Endodermal cell (in vitro differentiated cells): Measurements from ENCODE around the gene TNFRSF1B. TPM values are rescaled to one million over a fixed set of nuclear protein-coding genes. Genes with fewer than 3 reads are reported as not detected.
A peak's percentile ranks its signal among the peaks of the same experiment; 100 is the strongest.

ENCODE experiments used
- DNase-seq: peaks from one replicate; pipeline ENCODE4 v3.0.0-alpha.2; 2017
- H3K27ac ChIP-seq: 2 replicates; pipeline ENCODE4 v1.5.1; 2013; ENCODE audit warnings: mild to moderate bottlenecking, low read depth, low read length, moderate library complexity
- H3K27me3 ChIP-seq: 2 replicates; pipeline ENCODE4 v1.6.1; 2013; ENCODE audit warnings: mild to moderate bottlenecking, low read length, moderate library complexity; ENCODE audit not compliant: insufficient read depth, control insufficient read depth, poor library complexity, severe bottlenecking
- H3K36me3 ChIP-seq: 2 replicates; pipeline ENCODE4 v1.7.0; 2013; ENCODE audit warnings: mild to moderate bottlenecking, low read length, moderate library complexity; ENCODE audit not compliant: control insufficient read depth, insufficient read depth
- H3K4me1 ChIP-seq: one replicate; pipeline ENCODE4 v1.7.0; 2013; ENCODE audit warnings: low read length; ENCODE audit not compliant: control insufficient read depth, insufficient read depth
- H3K4me3 ChIP-seq: 2 replicates; pipeline ENCODE4 v1.5.1; 2013; ENCODE audit warnings: mild to moderate bottlenecking, low read length, moderate library complexity
- H3K9ac ChIP-seq: 2 replicates; pipeline ENCODE4 v1.6.1; 2013; ENCODE audit warnings: mild to moderate bottlenecking, low read length, moderate library complexity; ENCODE audit not compliant: poor library complexity, severe bottlenecking; ENCODE audit errors: extremely low read depth
- H3K9me3 ChIP-seq: 2 replicates; pipeline ENCODE4 v1.6.1; 2013; ENCODE audit warnings: mild to moderate bottlenecking, low read length, moderate library complexity; ENCODE audit not compliant: control insufficient read depth
- H3K27ac Mint-ChIP-seq: 2 replicates; pipeline ENCODE4 v1.8.0; 2020; ENCODE audit warnings: mixed read lengths
- H3K27me3 Mint-ChIP-seq: 2 replicates; pipeline ENCODE4 v1.8.0; 2021; ENCODE audit warnings: mild to moderate bottlenecking, mixed read lengths; ENCODE audit not compliant: insufficient read depth
- H3K36me3 Mint-ChIP-seq: 2 replicates; pipeline ENCODE4 v1.8.0; 2020; ENCODE audit warnings: low read depth, mixed read lengths
- H3K4me1 Mint-ChIP-seq: 2 replicates; pipeline ENCODE4 v1.8.0; 2020; ENCODE audit warnings: mixed read lengths
- H3K4me3 Mint-ChIP-seq: 2 replicates; pipeline ENCODE4 v1.8.0; 2020; ENCODE audit warnings: mild to moderate bottlenecking, moderate library complexity, mixed read lengths
- H3K9me3 Mint-ChIP-seq: 2 replicates; pipeline ENCODE4 v1.8.0; 2020; ENCODE audit warnings: mild to moderate bottlenecking, mixed read lengths
- WGBS, 2 experiments: methylation state at CpG; one replicate each; pipeline versions ENCODE4 v1.1.5 to v1.1.7; 2013; ENCODE audit warnings: missing lambda C conversion rate in 2 of 2, mixed read lengths in 1 of 2; ENCODE audit not compliant: insufficient coverage in 1 of 2, insufficient read length in 1 of 2; 5-methylcytosine and 5-hydroxymethylcytosine counted together
- total RNA-seq, 2 donors: library from RNA; stranded (reverse); fragmentation: NEBNext Ultra II Directional in 1 of 2; extraction: Animal tissue kit (Norgen Biotek cat#: 25700) in 1 of 2; gene quantifications; 2 replicates in 1 of 2; 3 replicates in 1 of 2; pipeline ENCODE4 v1.2.1, GENCODE V29; 2021
- TF ChIP-seq, protein P1 (sequence below): fragments of 200-600 bp; sonication (generic); conservative IDR thresholded peaks from 2 replicates; pipeline ENCODE4 v1.5.0; 2021; ENCODE audit warnings: antibody characterized with exemption, mild to moderate bottlenecking

The TNFRSF1B gene
- total RNA-seq, 2 donors from 2014 or later: 0.24 to 0.40 TPM

DNA sequence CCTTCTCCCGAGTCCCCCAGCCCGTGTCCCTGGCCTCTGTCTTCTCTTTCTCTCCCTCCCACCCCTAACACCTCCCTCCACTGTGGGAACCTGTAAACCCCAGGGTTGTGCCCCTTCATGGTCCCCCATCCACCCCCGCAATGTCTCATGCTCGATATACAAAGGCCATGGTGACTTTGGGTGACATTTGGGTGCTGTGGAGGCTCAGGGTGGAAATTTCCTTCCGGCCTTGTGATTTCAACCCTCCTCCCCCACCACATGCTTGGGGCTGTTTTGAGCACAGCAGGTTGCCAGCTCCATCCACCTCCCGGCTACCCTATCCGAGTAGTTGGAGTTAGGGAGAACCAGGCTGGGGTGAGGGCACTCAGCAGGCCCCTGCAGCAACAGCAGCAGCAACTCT, 37.3 kb downstream of the TNFRSF1B start:
- H3K27ac ChIP-seq: no peak overlapping the region
- peaks cover 4% of the 10 kb centered on the region for H3K4me1 Mint-ChIP-seq
- H3K36me3 Mint-ChIP-seq: no peaks in the 10 kb centered on the region
- no peaks in the 10 kb centered on the region for H3K4me1 ChIP-seq
- no peak overlapping the region for H3K4me3 Mint-ChIP-seq
- no peaks in the 10 kb centered on the region for H3K36me3 ChIP-seq
- DNase-seq: peak; percentile 65
- WGBS, 2 experiments: 72 to 80% methylated on average over 1 to 7 of the region's 7 CpGs
- H3K9ac ChIP-seq: no peak overlapping the region
- TF ChIP-seq, protein P1, sequence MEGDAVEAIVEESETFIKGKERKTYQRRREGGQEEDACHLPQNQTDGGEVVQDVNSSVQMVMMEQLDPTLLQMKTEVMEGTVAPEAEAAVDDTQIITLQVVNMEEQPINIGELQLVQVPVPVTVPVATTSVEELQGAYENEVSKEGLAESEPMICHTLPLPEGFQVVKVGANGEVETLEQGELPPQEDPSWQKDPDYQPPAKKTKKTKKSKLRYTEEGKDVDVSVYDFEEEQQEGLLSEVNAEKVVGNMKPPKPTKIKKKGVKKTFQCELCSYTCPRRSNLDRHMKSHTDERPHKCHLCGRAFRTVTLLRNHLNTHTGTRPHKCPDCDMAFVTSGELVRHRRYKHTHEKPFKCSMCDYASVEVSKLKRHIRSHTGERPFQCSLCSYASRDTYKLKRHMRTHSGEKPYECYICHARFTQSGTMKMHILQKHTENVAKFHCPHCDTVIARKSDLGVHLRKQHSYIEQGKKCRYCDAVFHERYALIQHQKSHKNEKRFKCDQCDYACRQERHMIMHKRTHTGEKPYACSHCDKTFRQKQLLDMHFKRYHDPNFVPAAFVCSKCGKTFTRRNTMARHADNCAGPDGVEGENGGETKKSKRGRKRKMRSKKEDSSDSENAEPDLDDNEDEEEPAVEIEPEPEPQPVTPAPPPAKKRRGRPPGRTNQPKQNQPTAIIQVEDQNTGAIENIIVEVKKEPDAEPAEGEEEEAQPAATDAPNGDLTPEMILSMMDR: no peak
- H3K4me3 ChIP-seq: no peak overlapping the region
- no peaks in the 10 kb centered on the region for H3K27me3 Mint-ChIP-seq
- H3K27me3 ChIP-seq: no peaks in the 10 kb centered on the region
- H3K9me3 ChIP-seq: no peaks in the 10 kb centered on the region
- no peaks in the 10 kb centered on the region for H3K9me3 Mint-ChIP-seq
- no peak overlapping the region for H3K27ac Mint-ChIP-seq

DNA sequence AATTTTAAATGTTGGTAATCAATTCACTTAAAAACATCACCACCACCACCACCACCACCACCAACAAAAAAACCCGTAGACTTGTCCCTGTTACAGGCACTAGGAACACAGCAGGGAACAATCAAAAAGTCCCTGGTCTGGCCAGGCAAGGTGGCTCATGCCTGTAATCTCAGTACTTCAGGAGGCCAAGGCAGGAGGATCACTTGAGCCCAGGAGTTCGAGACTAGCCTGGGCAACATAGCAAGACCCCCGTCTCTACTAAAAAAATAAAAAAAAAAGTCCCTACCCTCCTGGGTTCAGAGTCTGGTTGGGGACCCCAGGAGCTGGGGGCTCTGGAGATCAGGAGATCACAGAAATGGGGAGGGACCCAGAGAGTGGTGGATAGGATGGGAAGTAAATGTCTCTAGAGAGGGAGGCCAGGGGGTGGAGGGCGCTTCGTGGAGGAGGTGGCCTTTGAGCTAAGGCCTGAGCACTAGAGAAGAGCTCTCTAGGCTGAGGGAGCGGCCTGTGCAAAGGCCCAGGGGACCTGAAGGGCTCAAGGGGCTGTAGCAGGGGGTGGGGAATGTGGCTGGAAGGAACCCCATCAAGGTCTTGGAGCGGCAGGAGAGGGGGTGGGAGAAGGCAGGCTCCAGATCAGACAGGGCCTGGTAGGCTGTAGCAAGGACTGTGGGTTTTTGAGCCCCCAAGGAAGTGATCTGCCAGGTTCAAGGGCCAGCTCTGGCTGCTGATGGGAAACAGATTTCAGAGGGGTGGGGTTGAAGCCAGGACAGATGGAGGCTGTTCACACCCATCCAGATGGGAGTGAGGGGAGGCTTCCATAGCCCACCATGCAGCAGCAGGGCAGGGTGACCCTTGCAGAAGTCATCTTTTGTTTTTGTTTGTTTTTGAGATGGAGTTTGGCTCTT, 38.2 kb downstream of the TNFRSF1B start:
- H3K4me3 Mint-ChIP-seq: no peak overlapping the region
- H3K36me3 Mint-ChIP-seq: no peaks in the 10 kb centered on the region
- Histone ChIP-seq H3K4me1 (no peaks in the 10 kb centered on the region), H3K9ac (no peak overlapping the region), H3K27ac (no peak overlapping the region), H3K27me3 (no peaks in the 10 kb centered on the region), H3K9me3 (no peaks in the 10 kb centered on the region), H3K36me3 (no peaks in the 10 kb centered on the region), H3K4me3 (no peak overlapping the region)
- 85 to 91% methylated on average over 5 to 7 of the region's 7 CpGs for WGBS, 2 experiments
- H3K4me1 Mint-ChIP-seq: peaks cover 4% of the 10 kb centered on the region
- no peak overlapping the region for H3K27ac Mint-ChIP-seq
- no peaks in the 10 kb centered on the region for H3K9me3 Mint-ChIP-seq
- no peaks in the 10 kb centered on the region for H3K27me3 Mint-ChIP-seq
- no peak for DNase-seq
- TF ChIP-seq, protein P1: no peak

DNA sequence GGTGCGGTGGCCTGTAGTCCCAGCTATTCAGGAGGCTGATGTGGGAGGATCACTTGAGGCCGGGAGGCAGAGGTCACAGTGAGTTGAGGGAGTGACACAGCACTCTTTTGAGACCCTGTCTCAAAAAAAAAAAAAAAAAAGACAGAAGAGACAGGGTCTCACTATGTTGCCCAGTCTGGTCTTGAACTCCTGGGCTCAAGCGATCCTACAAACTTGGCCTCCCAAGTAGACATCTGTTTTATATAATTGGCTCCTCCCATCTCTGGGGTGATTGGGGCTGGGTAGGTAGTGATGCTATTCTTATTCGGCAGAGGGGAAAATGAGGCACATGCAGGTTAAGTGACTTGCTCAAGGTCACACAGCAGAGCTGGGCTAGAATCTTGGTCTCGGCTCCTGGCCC, 39.4 kb downstream of the TNFRSF1B start:
- no peaks in the 10 kb centered on the region for H3K36me3 ChIP-seq
- TF ChIP-seq, protein P1: no peak
- Mint-ChIP-seq H3K36me3 (no peaks in the 10 kb centered on the region), H3K4me3 (no peak overlapping the region), H3K4me1 (peaks cover 4% of the 10 kb centered on the region), H3K27me3 (no peaks in the 10 kb centered on the region), H3K27ac (no peak overlapping the region), H3K9me3 (no peaks in the 10 kb centered on the region)
- no peaks in the 10 kb centered on the region for H3K4me1 ChIP-seq
- H3K9ac ChIP-seq: no peak overlapping the region
- no peaks in the 10 kb centered on the region for H3K27me3 ChIP-seq
- no peak for DNase-seq
- 65 to 81% methylated on average over 3 to 5 of the region's 5 CpGs for WGBS, 2 experiments
- H3K27ac ChIP-seq: no peak overlapping the region
- no peaks in the 10 kb centered on the region for H3K9me3 ChIP-seq
- H3K4me3 ChIP-seq: no peak overlapping the region
